ENCODE measurements around the gene KIF6. TPM values are rescaled to one million over a fixed set of nuclear protein-coding genes. Genes with fewer than 3 reads are reported as not detected.
A peak's percentile ranks its signal among the peaks of the same experiment; 100 is the strongest.

The KIF6 gene
- total and polyA plus RNA-seq, 2 of the 8 experiments (the other 6 are each of a cell fraction or from before 2014, with no cell fraction given), result 0.53 to 0.65 TPM

DNA sequence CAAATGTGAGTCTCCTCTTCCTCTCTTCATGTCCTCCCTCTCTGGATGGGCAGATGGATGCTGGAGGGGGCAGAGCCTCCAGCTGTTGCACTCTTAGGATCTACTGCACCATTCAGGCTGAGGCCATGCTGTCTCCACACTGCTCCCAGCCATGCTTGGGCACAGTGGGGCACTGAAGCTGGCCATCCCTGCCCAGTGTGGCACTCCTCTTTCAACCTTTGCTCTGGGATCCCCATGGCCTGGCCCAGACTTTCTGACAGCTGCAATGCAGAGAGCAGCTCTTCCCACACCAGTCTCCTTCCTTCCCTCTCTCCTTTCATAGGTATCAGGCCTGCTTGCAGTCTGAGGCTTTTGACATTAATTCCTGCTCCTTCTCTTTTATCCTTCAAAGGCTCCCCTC lies 420.3 kb downstream of the KIF6 start:
- H3K14ac ChIP-seq (ENCODE audit: insufficient read length), result no peak overlapping the region
- no peak overlapping the region; the same call in 1 of the 2 replicates for H3K18ac ChIP-seq (ENCODE audit: extremely low read depth, low read length)
- no peak overlapping the region for H3K56ac ChIP-seq (replicated peaks; ENCODE audit: insufficient read length, low read depth, low read length)
- H2AFZ ChIP-seq (ENCODE audit: low read length), result no peak overlapping the region
- H3K9ac ChIP-seq (replicated peaks in 1 of 4; ENCODE audit: extremely low read depth in 1 of 4, low read depth in 3 of 4, low read length in 3 of 4), result no peak overlapping the region
- CTCF ChIA-PET (ENCODE audit: partially characterized antibody), result interaction anchor here (0.8 to 47.4 kb wide), 16 partner anchors 10 to 436 kb away, joined by 3 to 1738 read pairs (median 12); partner anchors contain the start of genes KCNK17 and KCNK5
- H3K4me2 ChIP-seq (ENCODE audit: insufficient read depth in 1 of 2, low read depth in 2 of 2, low read length in 2 of 2), result no peak overlapping the region
- H4K91ac ChIP-seq (replicated peaks; ENCODE audit: insufficient read length, low read length), result no peak overlapping the region
- POLR2A ChIA-PET (ENCODE audit: partially characterized antibody), result interaction anchor here (1.0 kb wide), 1 partner anchor 98 kb away, joined by 4 read pairs; no protein-coding TSS in a partner anchor
- no peak overlapping the region for H3K27ac ChIP-seq (ENCODE audit: low read depth, low read length)
- H2BK120ac ChIP-seq (replicated peaks; ENCODE audit: low read depth, low read length), result no peak overlapping the region
- no peak overlapping the region for H3K4ac ChIP-seq (replicated peaks; ENCODE audit: insufficient read length, low read depth, low read length)
- H3K27me3 ChIP-seq (replicated peaks in 1 of 4; ENCODE audit: control insufficient read depth in 3 of 4, extremely low read depth in 1 of 4, insufficient read depth in 3 of 4, low read length in 3 of 4), result no peaks in the 10 kb centered on the region
- H2BK5ac ChIP-seq (ENCODE audit: low read depth, low read length), result no peak overlapping the region
- no peak overlapping the region for H2BK15ac ChIP-seq (ENCODE audit: low read length)
- FAIRE-seq, result no peak
- H3K79me1 ChIP-seq (ENCODE audit: low read depth, low read length), result no peaks in the 10 kb centered on the region
- H3K23ac ChIP-seq (ENCODE audit: insufficient read length), result no peak overlapping the region
- H2AK5ac ChIP-seq (ENCODE audit: low read depth, low read length), result peak overlapping the region; percentile 70; the same call in 1 of the 2 replicates
- no peak for DNase-seq (ENCODE audit: low read depth in 1 of 2, low spot score in 2 of 2)
- H3K4me1 ChIP-seq (replicated peaks in 1 of 4; ENCODE audit: control insufficient read depth in 3 of 4, insufficient read depth in 4 of 4, low read length in 3 of 4), result peaks cover 0 to 4% (median under 1%) of the 10 kb centered on the region in 4 experiments; a peak in 2 of 7 replicates
- no peaks in the 10 kb centered on the region for H3K9me3 ChIP-seq (ENCODE audit: insufficient read depth in 2 of 2, low read depth in 1 of 2, low read length in 1 of 2)
- no peak overlapping the region for H4K5ac ChIP-seq (ENCODE audit: insufficient read length, low read depth, low read length)
- TF ChIP-seq TCF12 (IDR thresholded peaks at IDR 0.05; ENCODE audit: low read depth, low read length) (no peak), EGR1 (IDR thresholded peaks at IDR 0.05; ENCODE audit: borderline replicate concordance, low read depth, low read length) (no peak), ZNF274 (IDR thresholded peaks at IDR 0.05; ENCODE audit: borderline replicate concordance, extremely low read depth, low read length) (no peak), GABPA (IDR thresholded peaks at IDR 0.05; ENCODE audit: borderline replicate concordance, insufficient read depth, low read length) (no peak), CBX8 (IDR thresholded peaks at IDR 0.05; ENCODE audit: borderline replicate concordance, low read depth, low read length) (no peak), TAF1 (IDR thresholded peaks at IDR 0.05; ENCODE audit: low read depth, low read length) (no peak), ASH2L (IDR thresholded peaks at IDR 0.05; ENCODE audit: low read length) (no peak), BRCA1 (IDR thresholded peaks at IDR 0.05; ENCODE audit: low read depth, low read length) (no peak), JUN (IDR thresholded peaks at IDR 0.05; ENCODE audit: low read depth, low read length) (no peak), GTF2F1 (IDR thresholded peaks at IDR 0.05; ENCODE audit: borderline replicate concordance, low read depth, low read length) (no peak)
- TF ChIP-seq, protein P1, sequence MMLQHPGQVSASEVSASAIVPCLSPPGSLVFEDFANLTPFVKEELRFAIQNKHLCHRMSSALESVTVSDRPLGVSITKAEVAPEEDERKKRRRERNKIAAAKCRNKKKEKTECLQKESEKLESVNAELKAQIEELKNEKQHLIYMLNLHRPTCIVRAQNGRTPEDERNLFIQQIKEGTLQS (IDR thresholded peaks at IDR 0.05; ENCODE audit: insufficient read depth, low read depth, low read length), result no peak
- TF ChIP-seq, protein P2, sequence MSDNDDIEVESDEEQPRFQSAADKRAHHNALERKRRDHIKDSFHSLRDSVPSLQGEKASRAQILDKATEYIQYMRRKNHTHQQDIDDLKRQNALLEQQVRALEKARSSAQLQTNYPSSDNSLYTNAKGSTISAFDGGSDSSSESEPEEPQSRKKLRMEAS (IDR thresholded peaks at IDR 0.05), result no peak
- no peak overlapping the region for H2BK12ac ChIP-seq (ENCODE audit: low read depth, low read length)
- H4K8ac ChIP-seq (ENCODE audit: extremely low read depth, insufficient read depth, low read length), result no peak overlapping the region
- no peaks in the 10 kb centered on the region for H3K36me3 ChIP-seq (ENCODE audit: control insufficient read depth in 2 of 4, insufficient read depth in 4 of 4, low read length in 3 of 4)
- no peak overlapping the region for H2BK20ac ChIP-seq (ENCODE audit: low read length)
- H3K79me2 ChIP-seq (ENCODE audit: control insufficient read depth in 1 of 2, insufficient read depth in 2 of 2, low read length in 2 of 2), result no peaks in the 10 kb centered on the region
- no peaks in the 10 kb centered on the region for H4K20me1 ChIP-seq (replicated peaks in 1 of 2; ENCODE audit: control insufficient read depth in 1 of 2, insufficient read depth in 2 of 2, low read length in 2 of 2)
- H3K4me3 ChIP-seq (ENCODE audit: extremely low read depth in 1 of 4, insufficient read depth in 2 of 4, low read depth in 3 of 4, low read length in 4 of 4), result no peak overlapping the region
- H3K23me2 ChIP-seq (ENCODE audit: low read depth, low read length), result no peaks in the 10 kb centered on the region

All from H1 (cell line).